ENCODE results near the gene TSPAN33. TPM values are rescaled to one million over a fixed set of nuclear protein-coding genes. Genes with fewer than 3 reads are reported as not detected.
A peak's percentile ranks its signal among the peaks of the same experiment; 100 is the strongest.

Gene TSPAN33
- total and polyA plus RNA-seq, 2 of the 13 experiments (the other 11 are each of a cell fraction or from before 2014, with no cell fraction given): 15.3 to 16.5 TPM

GRCh38 chr7:129188892-129189660 is 44.6 kb downstream of the TSPAN33 start (continued):
- TF ChIP-seq UBTF (CRISPR knock-in tag; IDR thresholded peaks at IDR 0.05): peak; percentile 87
- no peak for TF ChIP-seq ARID5B (CRISPR knock-in tag; IDR thresholded peaks at IDR 0.05)
- peak; percentile 10; the same call in 1 of the 2 replicates for TF ChIP-seq DMAP1 (CRISPR knock-in tag; IDR thresholded peaks at IDR 0.05)
- peak; percentile 14; the same call in 1 of the 2 replicates for TF ChIP-seq ZNF768 (CRISPR knock-in tag; IDR thresholded peaks at IDR 0.05)
- TF ChIP-seq HMGXB4 (CRISPR knock-in tag; IDR thresholded peaks at IDR 0.05; ENCODE audit: borderline replicate concordance in 1 of 2, low read depth in 1 of 2): peak in 1 of 2 experiments; percentile 1; a peak in 1 of 4 replicates
- 0 out of 2 replicates have a peak, but pooled peaks have one; percentile 38 for TF ChIP-seq ZNF546 (CRISPR knock-in tag; conservative IDR thresholded peaks at IDR 0.05)
- TF ChIP-seq YEATS4 (CRISPR knock-in tag; IDR thresholded peaks at IDR 0.05; ENCODE audit: borderline replicate concordance): 0 out of 2 replicates have a peak, but pooled peaks have one; percentile 1
- peak; percentile 1; the same call in 1 of the 2 replicates for TF ChIP-seq THAP11 (CRISPR knock-in tag; IDR thresholded peaks at IDR 0.05)
- TF ChIP-seq ZNF747 (CRISPR knock-in tag; IDR thresholded peaks at IDR 0.05; ENCODE audit: borderline replicate concordance): peak; percentile 32; the same call in 1 of the 2 replicates
- peak; percentile 38; the same call in 1 of the 2 replicates for TF ChIP-seq TBX2 (CRISPR knock-in tag; IDR thresholded peaks at IDR 0.05; ENCODE audit: borderline replicate concordance)
- 0 out of 2 replicates have a peak, but pooled peaks have one; percentile 39 for TF ChIP-seq ARNTL (CRISPR knock-in tag; IDR thresholded peaks at IDR 0.05)
- TF ChIP-seq ATF2 (CRISPR knock-in tag; IDR thresholded peaks at IDR 0.05): no peak
- TF ChIP-seq MAZ (IDR thresholded peaks at IDR 0.05; ENCODE audit: borderline replicate concordance, low read depth, low read length): no peak
- TF ChIP-seq MAZ (CRISPR knock-in tag; IDR thresholded peaks at IDR 0.05; ENCODE audit: low read depth): peak; percentile 53; the same call in 1 of the 2 replicates
- TF ChIP-seq IRF9 (CRISPR knock-in tag; IDR thresholded peaks at IDR 0.05; ENCODE audit: borderline replicate concordance): peak; percentile 44; the same call in 1 of the 2 replicates

All from HepG2 (cell line).